ENCODE results near the gene CADM2.

CADM2 gene

DNA sequence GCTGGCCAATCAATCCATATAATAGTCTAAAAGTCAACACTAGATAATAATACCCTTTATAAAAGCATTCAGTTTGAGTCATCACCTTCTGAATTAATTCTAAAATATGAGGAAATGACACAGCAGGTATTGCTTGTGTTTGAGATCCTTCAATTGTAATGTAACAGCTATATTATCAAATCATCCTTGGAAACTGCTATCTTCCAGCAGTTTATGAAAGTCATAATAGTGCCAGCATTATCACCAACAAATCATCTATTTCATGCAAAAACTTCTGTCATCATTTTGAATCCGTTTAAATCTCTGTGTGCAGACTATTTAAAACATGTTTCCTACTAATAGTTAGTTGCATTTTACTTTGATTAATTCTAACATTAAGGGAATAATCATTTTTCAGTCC is 468.7 kb downstream of the CADM2 start:
- Mint-ChIP-seq H3K4me3 (no peak overlapping the region), H3K27ac (no peak overlapping the region), H3K36me3 (ENCODE audit: low read depth) (no peaks in the 10 kb centered on the region), H3K4me1 (no peaks in the 10 kb centered on the region), H3K9me3 (peaks cover 2% of the 10 kb centered on the region), H3K27me3 (ENCODE audit: low read depth) (no peaks in the 10 kb centered on the region)
- TF ChIP-seq, protein P1, sequence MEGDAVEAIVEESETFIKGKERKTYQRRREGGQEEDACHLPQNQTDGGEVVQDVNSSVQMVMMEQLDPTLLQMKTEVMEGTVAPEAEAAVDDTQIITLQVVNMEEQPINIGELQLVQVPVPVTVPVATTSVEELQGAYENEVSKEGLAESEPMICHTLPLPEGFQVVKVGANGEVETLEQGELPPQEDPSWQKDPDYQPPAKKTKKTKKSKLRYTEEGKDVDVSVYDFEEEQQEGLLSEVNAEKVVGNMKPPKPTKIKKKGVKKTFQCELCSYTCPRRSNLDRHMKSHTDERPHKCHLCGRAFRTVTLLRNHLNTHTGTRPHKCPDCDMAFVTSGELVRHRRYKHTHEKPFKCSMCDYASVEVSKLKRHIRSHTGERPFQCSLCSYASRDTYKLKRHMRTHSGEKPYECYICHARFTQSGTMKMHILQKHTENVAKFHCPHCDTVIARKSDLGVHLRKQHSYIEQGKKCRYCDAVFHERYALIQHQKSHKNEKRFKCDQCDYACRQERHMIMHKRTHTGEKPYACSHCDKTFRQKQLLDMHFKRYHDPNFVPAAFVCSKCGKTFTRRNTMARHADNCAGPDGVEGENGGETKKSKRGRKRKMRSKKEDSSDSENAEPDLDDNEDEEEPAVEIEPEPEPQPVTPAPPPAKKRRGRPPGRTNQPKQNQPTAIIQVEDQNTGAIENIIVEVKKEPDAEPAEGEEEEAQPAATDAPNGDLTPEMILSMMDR (IDR thresholded peaks at IDR 0.05; ENCODE audit: unreplicated experiment in 3 of 3), result no peak

- H3K36me3 Mint-ChIP-seq (ENCODE audit: low read depth), result no peaks in the 10 kb centered on the region
- no peak overlapping the region for H3K27ac Mint-ChIP-seq
- no peaks in the 10 kb centered on the region for H3K27me3 Mint-ChIP-seq (ENCODE audit: low read depth)
- no peaks in the 10 kb centered on the region for H3K9me3 Mint-ChIP-seq
- H3K4me1 Mint-ChIP-seq, result no peaks in the 10 kb centered on the region
- H3K4me3 Mint-ChIP-seq, result no peak overlapping the region
- TF ChIP-seq, protein P1 (IDR thresholded peaks at IDR 0.05; ENCODE audit: unreplicated experiment in 3 of 3), result no peak
Observed at GRCh38 chr3:85432081-85432480, 473.3 kb downstream of the CADM2 start.

DNA sequence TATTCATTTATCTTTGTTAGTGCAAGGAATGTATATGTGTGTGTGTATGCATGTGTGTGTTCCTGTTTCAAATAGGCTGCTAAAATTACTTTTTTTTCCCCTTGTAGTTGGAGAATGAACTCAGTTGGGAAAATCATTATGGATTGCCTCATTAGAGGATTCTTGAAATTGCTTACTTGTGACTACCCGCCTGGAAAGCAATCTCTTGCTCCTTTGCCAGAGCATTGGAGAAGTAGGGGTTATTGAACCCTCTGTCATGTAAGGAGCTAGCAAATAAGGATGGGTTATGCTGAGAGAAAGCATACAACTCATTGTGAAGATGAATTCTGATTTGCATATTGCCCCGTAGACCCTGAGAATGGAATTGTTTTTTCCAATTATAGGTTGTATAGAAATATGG is 474.5 kb downstream of the CADM2 start:
- H3K27me3 Mint-ChIP-seq (ENCODE audit: low read depth), result no peaks in the 10 kb centered on the region
- H3K36me3 Mint-ChIP-seq (ENCODE audit: low read depth), result no peaks in the 10 kb centered on the region
- no peak overlapping the region for H3K27ac Mint-ChIP-seq
- no peak overlapping the region for H3K4me3 Mint-ChIP-seq
- TF ChIP-seq, protein P1 (IDR thresholded peaks at IDR 0.05; ENCODE audit: unreplicated experiment in 3 of 3), result no peak
- no peaks in the 10 kb centered on the region for H3K4me1 Mint-ChIP-seq
- H3K9me3 Mint-ChIP-seq, result no peaks in the 10 kb centered on the region

DNA sequence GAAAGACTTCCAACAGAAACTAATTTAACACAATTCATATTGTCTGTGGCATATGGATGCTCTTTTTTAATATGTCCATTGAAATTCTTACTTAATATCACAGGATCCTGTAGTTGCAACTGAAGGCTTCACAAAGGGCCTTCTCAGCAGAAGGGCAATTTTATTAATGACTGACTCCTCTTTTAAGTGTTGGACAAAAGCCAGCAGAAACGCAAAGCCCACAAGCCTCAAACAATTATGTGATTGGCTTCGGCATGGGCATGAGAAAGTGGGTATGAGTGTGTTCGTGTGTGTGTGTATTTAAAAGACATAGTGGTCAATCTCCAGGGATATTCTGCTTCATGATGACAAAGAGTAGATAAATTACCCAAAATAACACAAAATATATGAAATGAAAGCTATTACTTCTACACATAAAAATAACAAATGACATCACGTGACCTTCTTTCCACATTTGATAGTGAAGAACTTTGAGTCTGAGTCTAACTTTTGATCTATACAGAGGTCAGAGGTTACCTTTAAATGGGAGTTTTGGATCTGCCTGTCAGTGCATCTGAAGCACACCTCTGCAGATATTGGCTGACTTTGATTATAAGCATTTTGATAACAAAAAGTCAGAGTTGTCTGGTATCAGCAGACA is 496.9 kb downstream of the CADM2 start:
- H3K4me3 Mint-ChIP-seq, result no peak overlapping the region
- no peak overlapping the region for H3K27ac Mint-ChIP-seq
- TF ChIP-seq, protein P1 (IDR thresholded peaks at IDR 0.05; ENCODE audit: unreplicated experiment in 3 of 3), result no peak
- no peaks in the 10 kb centered on the region for H3K36me3 Mint-ChIP-seq (ENCODE audit: low read depth)
- no peaks in the 10 kb centered on the region for H3K27me3 Mint-ChIP-seq (ENCODE audit: low read depth)
- peaks cover 5% of the 10 kb centered on the region for H3K4me1 Mint-ChIP-seq
- H3K9me3 Mint-ChIP-seq, result no peaks in the 10 kb centered on the region

GRCh38 chr3:85474241-85474640 is 515.5 kb downstream of the CADM2 start:
- Mint-ChIP-seq H3K4me3 (no peak overlapping the region), H3K27ac (no peak overlapping the region), H3K36me3 (ENCODE audit: low read depth) (no peaks in the 10 kb centered on the region)

DNA sequence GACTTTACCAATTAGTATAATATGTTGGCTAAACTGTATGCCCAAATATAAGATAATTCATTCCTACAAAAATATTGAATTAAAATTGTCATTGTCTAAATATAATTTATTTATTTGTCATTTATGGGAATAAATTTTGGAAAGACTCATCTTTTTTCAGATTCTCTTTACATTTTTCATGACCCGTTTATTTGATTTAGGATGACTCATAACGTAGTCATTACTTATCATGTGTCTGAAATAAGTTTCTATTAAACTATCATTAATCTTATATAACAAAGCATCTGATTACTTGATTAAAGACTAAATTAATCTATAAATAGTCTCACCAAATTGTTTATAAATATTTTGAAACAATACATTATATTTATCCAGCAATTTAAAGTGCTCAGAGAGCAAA is 516.6 kb downstream of the CADM2 start:
- H3K27me3 Mint-ChIP-seq (ENCODE audit: low read depth), result no peaks in the 10 kb centered on the region
- TF ChIP-seq, protein P1 (IDR thresholded peaks at IDR 0.05; ENCODE audit: unreplicated experiment in 3 of 3), result no peak
- no peaks in the 10 kb centered on the region for H3K9me3 Mint-ChIP-seq
- no peaks in the 10 kb centered on the region for H3K36me3 Mint-ChIP-seq (ENCODE audit: low read depth)
- H3K4me3 Mint-ChIP-seq, result no peak overlapping the region
- H3K4me1 Mint-ChIP-seq, result no peaks in the 10 kb centered on the region
- no peak overlapping the region for H3K27ac Mint-ChIP-seq

More at GRCh38 chr3:85474241-85474640, 515.5 kb downstream of the CADM2 start:
- Mint-ChIP-seq H3K27me3 (ENCODE audit: low read depth) (no peaks in the 10 kb centered on the region), H3K9me3 (no peaks in the 10 kb centered on the region), H3K4me1 (no peaks in the 10 kb centered on the region)
- TF ChIP-seq, protein P1 (IDR thresholded peaks at IDR 0.05; ENCODE audit: unreplicated experiment in 3 of 3), result no peak
